Epithelial cell of esophagus (primary cell): ENCODE results near the gene CLCN1.

Experiments used
- DNase-seq: peaks from one replicate; pipeline ENCODE4 v3.0.0; 2010; ENCODE audit warnings: low read depth
- H3K4me3 ChIP-seq: 2 replicates; pipeline ENCODE4 v1.5.1; 2011; ENCODE audit warnings: mild to moderate bottlenecking, low read length, control low read depth
- CTCF ChIP-seq: IDR thresholded peaks from 2 replicates; pipeline ENCODE4 v1.5.1; 2011; ENCODE audit warnings: low read depth, mild to moderate bottlenecking, low read length, control low read depth, inconsistent platforms; ENCODE audit not compliant: insufficient read depth; ENCODE audit errors: missing control alignments

The CLCN1 gene

GRCh38 chr7:143290293-143290692 lies 25.6 kb upstream of the CLCN1 start:
- H3K4me3 ChIP-seq = no peak overlapping the region
- no peak for TF ChIP-seq CTCF
- no peak for DNase-seq

- no peak overlapping the region for H3K4me3 ChIP-seq
- DNase-seq = no peak
- TF ChIP-seq CTCF = no peak
These were observed 23.0 kb upstream of the CLCN1 start for GRCh38 chr7:143292876-143293275.

- TF ChIP-seq CTCF = no peak
- no peak for DNase-seq
- H3K4me3 ChIP-seq = no peak overlapping the region
These were observed 20.0 kb upstream of the CLCN1 start for GRCh38 chr7:143295870-143296269.

- DNase-seq = no peak
- TF ChIP-seq CTCF = no peak
- no peak overlapping the region for H3K4me3 ChIP-seq
These were observed 19.2 kb upstream of the CLCN1 start for GRCh38 chr7:143296686-143297085.

GRCh38 chr7:143299346-143299745 lies 16.6 kb upstream of the CLCN1 start:
- peak; percentile 68 for DNase-seq
- no peak for TF ChIP-seq CTCF
- no peak overlapping the region for H3K4me3 ChIP-seq

- DNase-seq = peak; percentile 44
- peak; percentile 73 for TF ChIP-seq CTCF
- no peak overlapping the region for H3K4me3 ChIP-seq
These were observed 16.1 kb upstream of the CLCN1 start for GRCh38 chr7:143299840-143300239.
